Measurements from ENCODE around the gene R3HDM4.

GRCh38 chr19:858868-859843 is 53.9 kb downstream of the R3HDM4 start, which contains the start of gene CFD:
- TF ChIP-seq CTCF (IDR thresholded peaks at IDR 0.05) (no peak), POLR2A (IDR thresholded peaks at IDR 0.05) (peak in 1 of 2 donors; percentile 20)
